Breast epithelium (tissue), 3 donors: ENCODE data around the gene GTPBP2.

Experiments
- CTCF ChIP-seq, 3 donors: fragments of 450-650 bp; IDR thresholded peaks; one replicate each; pipeline ENCODE4 v1.5.1; 2016 to 2017; ENCODE audit warnings: antibody characterized with exemption in 3 of 3, mild to moderate bottlenecking in 3 of 3, moderate library complexity in 3 of 3
- POLR2AphosphoS5 ChIP-seq, 3 donors: sonication (generic); formaldehyde crosslinking; IDR thresholded peaks; one replicate each; pipeline ENCODE4 v1.6.1; 2017; ENCODE audit warnings: antibody characterized with exemption in 3 of 3

GRCh38 chr6:43644940-43645612 lies 16.0 kb upstream of the GTPBP2 start, which contains the start of gene RSPH9:
- TF ChIP-seq POLR2AphosphoS5 (IDR thresholded peaks at IDR 0.05) (no peak), CTCF (IDR thresholded peaks at IDR 0.05) (no peak)
